Neural progenitor cell (in vitro differentiated cells): ENCODE measurements around the gene PMPCA.

ENCODE experiments used
- EZH2 ChIP-seq: fragments of 200-600 bp; sonication (generic); IDR thresholded peaks from 2 replicates; pipeline ENCODE4 v1.6.1; 2017; ENCODE audit warnings: antibody characterized with exemption, mild to moderate bottlenecking, moderate library complexity
- TF ChIP-seq, protein P1 (sequence below): fragments of 200-600 bp; sonication (generic); IDR thresholded peaks from 2 replicates; pipeline ENCODE4 v1.5.1; 2017; ENCODE audit warnings: antibody characterized with exemption, mild to moderate bottlenecking

DNA sequence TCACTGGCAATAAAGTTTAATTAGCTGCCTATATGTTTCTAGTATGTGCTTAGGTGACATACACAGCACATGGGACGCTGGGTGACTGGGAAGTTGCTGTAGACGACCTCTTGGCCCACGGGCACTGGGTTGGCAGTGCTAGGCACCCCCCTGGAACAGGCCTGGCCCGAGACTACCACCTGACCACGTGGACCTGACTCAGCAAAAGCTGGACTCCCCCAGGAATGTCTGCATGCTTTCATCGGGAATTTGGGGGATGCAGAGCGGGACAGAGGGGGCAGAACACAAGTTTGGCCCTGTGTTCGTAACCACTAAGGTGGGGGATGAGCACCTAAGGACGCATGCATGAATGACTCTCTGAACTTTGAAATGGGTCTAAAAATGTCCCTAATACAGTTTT lies 45.8 kb downstream of the PMPCA start:
- TF ChIP-seq, protein P1, sequence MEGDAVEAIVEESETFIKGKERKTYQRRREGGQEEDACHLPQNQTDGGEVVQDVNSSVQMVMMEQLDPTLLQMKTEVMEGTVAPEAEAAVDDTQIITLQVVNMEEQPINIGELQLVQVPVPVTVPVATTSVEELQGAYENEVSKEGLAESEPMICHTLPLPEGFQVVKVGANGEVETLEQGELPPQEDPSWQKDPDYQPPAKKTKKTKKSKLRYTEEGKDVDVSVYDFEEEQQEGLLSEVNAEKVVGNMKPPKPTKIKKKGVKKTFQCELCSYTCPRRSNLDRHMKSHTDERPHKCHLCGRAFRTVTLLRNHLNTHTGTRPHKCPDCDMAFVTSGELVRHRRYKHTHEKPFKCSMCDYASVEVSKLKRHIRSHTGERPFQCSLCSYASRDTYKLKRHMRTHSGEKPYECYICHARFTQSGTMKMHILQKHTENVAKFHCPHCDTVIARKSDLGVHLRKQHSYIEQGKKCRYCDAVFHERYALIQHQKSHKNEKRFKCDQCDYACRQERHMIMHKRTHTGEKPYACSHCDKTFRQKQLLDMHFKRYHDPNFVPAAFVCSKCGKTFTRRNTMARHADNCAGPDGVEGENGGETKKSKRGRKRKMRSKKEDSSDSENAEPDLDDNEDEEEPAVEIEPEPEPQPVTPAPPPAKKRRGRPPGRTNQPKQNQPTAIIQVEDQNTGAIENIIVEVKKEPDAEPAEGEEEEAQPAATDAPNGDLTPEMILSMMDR = no peak
- TF ChIP-seq EZH2 = no peak
